Activated CD4-positive, alpha-beta T cell treated with anti-CD3 and anti-CD28 coated beads, Interleukin-2, amount 50 U/mL, for 48 hours (primary cell): ENCODE data around the gene ARPC1B.

Source experiments
- DNase-seq, 2 experiments: peaks; one replicate each; pipeline ENCODE4 v3.0.0-alpha.2; 2020

ARPC1B gene

GRCh38 chr7:99390941-99391602 is 16.5 kb downstream of the ARPC1B start:
- no peak for DNase-seq

DNA sequence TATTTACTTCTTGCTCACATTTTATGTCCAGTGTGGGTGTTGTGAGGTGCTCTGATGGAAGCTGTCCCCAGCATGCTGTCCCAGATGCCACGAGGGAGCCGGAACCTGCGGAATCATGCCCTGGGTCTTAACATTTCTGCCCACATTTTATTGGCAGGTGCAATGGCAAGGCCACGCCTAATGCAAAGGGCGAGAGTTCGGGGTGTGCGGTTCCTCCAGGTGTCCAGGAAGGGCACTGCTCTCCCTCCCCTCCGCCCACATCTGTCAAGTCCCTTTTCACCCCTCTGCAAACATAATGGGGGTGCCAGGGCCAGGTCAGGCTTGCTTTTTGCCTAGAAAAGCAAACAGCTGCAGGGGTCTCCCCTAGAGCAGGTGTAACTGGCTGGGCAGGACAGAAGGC is 17.5 kb downstream of the ARPC1B start:
- no peak for DNase-seq

DNA sequence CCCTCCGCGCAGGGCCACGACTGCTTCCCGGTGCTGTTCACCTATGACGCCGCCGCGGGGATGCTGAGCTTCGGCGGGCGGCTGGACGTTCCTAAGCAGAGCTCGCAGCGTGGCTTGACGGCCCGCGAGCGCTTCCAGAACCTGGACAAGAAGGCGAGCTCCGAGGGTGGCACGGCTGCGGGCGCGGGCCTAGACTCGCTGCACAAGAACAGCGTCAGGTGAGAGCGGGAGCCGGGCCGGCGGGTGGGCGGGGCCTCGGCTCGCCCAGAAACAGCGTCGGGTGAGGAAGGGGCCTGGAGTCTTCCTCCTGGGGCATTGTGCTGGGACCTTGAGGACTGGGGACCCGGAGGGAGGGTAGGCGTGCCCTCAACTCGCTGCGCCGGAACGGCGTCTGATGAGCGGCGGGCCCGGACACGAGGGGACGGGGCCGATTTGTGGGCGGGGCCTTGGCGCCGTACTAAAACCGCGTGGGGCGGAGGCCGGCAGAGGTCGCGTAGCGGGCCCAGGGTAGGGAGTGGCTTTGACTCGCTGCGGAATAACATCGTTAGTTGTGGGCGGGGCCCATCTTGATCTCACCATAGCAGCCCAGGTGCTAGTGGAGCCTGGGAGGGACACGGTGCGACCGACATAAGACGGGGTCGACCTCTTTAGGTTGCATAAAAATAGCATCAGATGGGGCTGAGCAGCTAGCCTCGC is 18.3 kb downstream of the ARPC1B start:
- DNase-seq, result peak; percentile 74 to 82

- no peak for DNase-seq
These were observed 19.0 kb downstream of the ARPC1B start for GRCh38 chr7:99393355-99394187.

DNA sequence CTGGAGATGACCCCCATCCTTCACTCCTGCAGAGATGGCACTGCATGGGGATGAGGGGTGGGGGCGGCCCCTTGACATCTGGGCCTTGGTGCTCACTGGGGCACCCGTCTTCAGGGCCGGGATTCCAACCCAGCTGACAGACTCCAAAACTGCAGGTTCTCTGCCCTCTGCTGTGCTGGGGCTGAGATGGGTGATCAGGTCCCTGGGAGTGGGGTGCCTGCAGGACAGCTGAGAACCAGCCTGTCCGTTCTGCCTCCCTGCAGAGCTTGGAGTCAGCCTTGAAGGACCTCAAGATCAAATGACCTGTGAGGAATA is 19.6 kb downstream of the ARPC1B start:
- no peak for DNase-seq

DNA sequence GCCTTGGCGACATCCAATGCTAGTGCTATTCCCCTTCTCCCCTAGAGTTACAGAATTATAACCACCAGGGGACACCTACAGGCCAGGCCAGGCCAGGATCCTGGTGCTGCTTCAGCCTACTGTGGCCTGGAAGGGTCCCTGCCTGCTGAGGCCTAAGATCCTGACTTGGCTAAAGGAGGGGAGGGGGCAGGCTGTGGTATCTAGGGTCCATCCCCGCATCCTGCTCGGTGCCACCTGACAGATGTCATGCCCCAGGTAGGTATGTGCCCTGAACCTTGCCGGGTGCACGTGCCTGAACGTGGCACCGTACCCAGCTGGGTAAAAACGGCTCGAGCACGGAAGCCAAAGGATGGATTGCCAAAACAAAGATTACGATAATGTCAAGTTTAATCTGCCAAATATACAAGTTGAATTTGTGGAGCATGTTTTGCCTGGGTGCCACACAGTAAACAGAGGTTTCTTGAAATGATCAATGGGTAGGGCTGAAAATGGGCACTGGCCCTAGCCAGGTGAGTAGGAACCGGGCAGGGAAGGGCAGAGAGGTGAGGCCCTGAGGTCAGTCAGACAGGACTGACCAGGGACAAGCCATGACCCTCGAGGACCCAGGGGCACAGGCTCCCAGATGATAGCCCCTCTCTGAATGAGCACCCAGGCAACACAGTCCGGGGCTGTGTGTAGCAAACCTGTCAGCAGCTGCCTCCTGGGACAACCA is 21.2 kb downstream of the ARPC1B start:
- no peak for DNase-seq

GRCh38 chr7:99396418-99397296 is 22.1 kb downstream of the ARPC1B start:
- DNase-seq, result no peak

DNA sequence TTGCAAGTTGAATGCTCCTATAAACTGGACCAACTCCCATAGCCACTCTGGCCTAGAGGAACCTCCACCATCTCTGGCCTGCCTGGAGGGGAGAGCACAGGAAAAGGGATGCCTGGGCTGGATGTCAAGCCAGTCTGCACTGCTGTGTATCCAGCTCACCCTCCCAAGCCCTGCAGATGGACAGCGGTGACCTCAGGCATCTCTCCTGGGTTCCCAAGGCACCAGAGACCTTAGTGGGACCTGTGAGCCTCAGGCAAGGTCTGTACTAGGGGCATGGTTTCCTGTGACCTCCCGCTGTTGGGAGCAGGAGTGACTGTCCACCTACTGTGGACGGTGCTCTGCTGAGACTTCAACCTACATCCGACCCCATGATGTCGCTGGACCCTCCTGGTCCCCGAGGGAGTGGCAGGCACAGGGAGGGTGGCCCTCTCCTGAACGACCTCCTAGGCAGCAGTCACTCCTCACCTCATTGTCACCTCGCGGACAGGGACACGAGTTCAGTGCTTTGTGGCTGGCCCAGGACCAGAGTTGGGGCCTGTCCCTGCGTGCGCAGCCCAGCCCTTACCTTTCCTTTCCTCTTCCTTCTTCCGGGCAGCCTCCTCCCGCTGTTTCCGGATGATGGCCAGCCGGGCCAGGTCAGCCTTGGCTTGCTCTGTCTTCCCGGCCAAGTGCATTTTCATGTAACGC is 22.9 kb downstream of the ARPC1B start:
- DNase-seq, result no peak

DNA sequence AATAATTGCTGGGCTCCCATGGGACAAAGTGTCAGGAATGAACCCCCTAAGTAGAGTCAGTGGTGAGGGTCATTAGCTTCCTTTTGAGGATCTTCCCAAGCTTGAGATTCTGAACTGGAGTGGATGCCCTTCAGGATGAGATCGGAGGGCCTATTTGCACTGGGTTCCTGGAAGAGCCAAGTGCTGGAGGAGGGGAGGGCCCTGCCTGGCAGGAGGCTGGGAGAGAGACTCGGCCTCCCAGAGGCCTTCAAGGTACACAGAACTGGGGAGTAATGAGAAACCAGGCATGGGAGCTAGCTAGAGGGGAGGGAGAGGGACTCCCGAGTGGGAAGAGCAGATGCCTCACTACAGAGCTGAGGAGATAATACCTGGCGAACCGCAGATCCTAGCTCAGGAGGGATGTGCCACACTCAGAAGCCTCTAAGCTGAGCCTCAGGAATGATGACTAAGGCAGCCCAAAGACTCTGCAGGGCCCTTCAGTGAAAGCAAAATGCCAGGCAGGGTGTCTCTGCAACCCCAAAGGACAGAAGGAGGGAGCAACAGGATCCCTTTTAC is 24.4 kb downstream of the ARPC1B start:
- no peak for DNase-seq

- DNase-seq, result no peak
These were observed 25.1 kb downstream of the ARPC1B start for GRCh38 chr7:99399597-99399996.

DNA sequence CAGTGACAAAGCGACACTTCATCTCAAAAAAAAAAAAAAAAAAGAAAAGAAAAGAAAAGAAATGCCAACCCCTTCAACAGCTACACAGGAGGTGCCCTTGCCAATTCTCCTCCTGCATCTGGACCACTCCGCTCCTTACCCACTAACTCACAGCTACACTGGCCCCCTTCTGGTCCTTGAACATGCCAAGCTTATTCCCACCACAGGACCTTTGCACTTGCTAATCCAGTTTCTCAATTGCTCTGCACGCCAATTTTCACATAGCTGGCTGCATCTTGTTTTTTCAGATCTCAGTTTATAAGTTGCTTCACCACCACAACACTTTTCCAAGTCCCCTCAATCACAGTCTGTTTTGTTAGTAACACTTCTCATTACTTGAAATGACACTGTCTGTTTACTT is 28.3 kb downstream of the ARPC1B start:
- DNase-seq, result no peak

DNA sequence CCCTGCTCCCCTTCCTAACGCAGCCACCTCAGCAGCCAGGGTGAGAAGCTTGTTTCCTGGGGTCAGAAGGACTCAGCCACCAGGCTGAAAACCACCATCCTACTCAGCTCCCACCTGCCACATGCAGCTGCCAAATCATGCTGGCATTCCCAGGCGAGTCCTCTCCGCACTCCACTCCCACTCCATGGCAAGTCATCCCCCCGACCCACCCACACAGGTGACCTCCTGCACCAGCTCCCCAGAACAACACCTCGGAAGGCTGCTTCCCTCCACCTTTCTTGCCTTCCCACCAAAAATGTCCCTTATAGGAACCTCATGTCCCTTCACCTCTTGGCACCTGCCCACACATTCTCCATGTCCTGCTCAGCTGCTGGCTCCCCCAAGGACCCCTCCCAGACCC is 29.2 kb downstream of the ARPC1B start:
- DNase-seq, result no peak

DNA sequence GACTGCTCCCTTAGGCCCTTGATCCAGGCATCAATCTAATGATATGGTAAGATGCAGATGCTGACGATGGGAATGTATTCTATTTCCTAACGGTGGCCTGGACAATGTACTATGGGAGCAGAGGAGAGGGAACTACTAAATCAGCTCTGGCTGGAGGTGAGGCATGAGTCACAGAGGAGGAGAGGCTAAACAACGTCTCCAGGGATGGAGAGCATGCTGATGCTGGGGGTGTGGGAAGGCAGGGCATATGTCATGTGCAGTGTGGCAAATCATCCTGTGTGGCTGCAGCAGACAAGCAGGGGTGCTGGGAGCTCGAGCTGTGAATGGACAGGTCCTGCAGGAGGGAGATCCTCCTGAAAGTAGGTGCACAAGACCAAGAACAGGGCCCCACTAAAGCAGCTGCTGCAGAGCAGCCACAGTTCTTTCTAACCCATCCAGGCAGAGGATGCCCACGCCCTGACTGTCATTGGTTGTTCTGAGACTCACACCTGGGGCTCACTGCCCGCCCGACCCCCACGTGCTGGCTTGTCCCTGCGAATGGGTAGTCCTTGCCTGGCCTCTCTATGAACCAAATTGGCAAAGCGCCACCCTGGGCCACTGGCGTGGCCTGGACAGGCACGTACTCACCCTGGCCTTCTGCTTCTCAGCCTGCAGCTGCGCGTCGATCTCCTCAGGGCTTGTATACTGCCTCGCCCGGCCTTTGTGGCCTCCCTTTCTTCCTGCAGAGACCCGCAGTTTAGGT is 29.9 kb downstream of the ARPC1B start:
- no peak for DNase-seq

- DNase-seq, result no peak
These were observed 30.4 kb downstream of the ARPC1B start for GRCh38 chr7:99404977-99405320.

DNA sequence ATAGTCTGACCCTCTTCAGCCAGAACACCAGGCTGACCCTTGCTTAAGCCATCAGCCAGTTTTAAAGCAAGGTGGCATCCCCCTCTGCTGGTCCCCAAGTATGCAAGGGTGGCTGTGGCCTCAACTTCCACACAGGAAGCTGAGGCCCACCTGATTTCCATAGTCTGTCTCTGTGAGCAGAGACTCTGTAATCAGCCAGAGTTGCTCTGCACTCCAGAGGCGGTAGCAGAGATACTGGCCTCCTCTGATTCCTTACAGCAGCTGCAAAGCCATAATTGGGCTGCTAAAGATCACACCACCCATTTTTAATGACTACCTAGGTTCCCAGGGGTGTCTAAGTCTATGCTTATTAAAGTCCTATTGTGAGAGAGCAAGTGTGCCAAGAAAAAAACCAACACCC is 32.0 kb downstream of the ARPC1B start:
- DNase-seq, result no peak

- peak; percentile 36 to 46 for DNase-seq
These were observed 33.4 kb downstream of the ARPC1B start for GRCh38 chr7:99407872-99408378.

GRCh38 chr7:99408379-99409191 is 34.1 kb downstream of the ARPC1B start, which contains the start of the genes BUD31 and PDAP1:
TSS of gene BUD31 (plus strand) at chr7:99408969. CDS start at chr7:99411093, 2,124 bp downstream.
TSS of gene PDAP1 (minus strand) at chr7:99408597. CDS start at chr7:99408548, 49 bp downstream.
- peak; percentile 90 to 91 for DNase-seq

DNA sequence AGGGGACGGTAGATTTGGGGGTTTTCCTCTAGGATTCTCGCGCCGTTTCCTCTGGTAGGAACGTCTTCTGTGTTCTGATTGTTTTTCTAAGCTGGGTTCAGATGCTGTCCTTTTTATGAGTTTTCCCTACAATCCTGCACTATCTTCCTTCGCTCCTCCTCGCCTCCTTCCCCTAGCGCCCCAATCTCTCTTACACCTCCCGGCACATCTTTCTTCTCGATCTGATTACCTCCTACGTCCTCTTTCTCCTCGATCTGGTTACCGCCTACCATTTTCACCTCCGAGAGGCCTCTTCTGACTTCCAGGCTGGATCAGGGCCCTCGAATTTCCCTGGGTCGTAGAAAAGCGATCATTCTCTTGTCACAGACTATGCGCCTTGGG is 34.7 kb downstream of the ARPC1B start:
- DNase-seq, result no peak

DNA sequence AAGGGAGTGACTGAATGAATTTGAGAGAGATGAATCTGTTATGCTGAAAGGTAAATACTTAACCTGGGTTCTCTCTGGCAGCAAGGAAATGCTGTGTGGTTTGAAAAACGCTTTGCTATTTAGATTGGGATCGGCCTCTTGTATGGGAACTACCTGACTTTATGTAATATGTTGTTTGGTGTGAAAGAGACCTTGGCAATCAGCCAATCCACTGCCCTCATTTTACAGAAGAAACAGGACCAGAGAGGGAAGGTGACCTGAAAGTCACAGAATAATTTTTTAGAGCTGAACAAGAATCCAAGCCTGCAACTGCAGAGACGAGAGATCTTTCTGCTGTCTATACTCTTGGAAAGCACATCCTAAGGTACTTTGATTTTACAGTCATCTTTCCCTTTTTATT is 35.3 kb downstream of the ARPC1B start:
- DNase-seq, result no peak
